Panc1 (cell line): ENCODE data around the gene TP53BP1. TPM values are rescaled to one million over a fixed set of nuclear protein-coding genes. Genes with fewer than 3 reads are reported as not detected.

Source experiments
- ATAC-seq: fragments of 200-7000 bp; cut with Tn5 transposase; 2 replicates; pipeline ENCODE4 v1.9.1; 2020; ENCODE audit warnings: mild to moderate bottlenecking, moderate library complexity
- BruUV-seq: library from RNA; stranded (reverse); fragments of 400-500 nt; replicated peaks from 2 replicates; lab custom pipeline; 2021; lab: Mats Ljungman, UMichigan
- CTCF ChIA-PET: fragments of 300-600 bp; sonication (Branson Sonifier 250); formaldehyde crosslinking; loops from one replicate; lab custom pipeline; 2022; ENCODE audit warnings: antibody characterized with exemption; lab: Charles Lee
- POLR2A ChIA-PET: fragments of 300-600 bp; sonication (Branson Sonifier 250); formaldehyde crosslinking; loops from one replicate; lab custom pipeline; 2022; ENCODE audit warnings: antibody characterized with exemption; lab: Charles Lee
- DNase-seq: peaks from one replicate; pipeline ENCODE4 v3.0.0-alpha.2; 2010; ENCODE audit warnings: low read depth, low spot score
- H3K27ac ChIP-seq: 2 replicates; pipeline ENCODE4 v1.5.1; 2011; ENCODE audit warnings: mild to moderate bottlenecking, low read length, inconsistent platforms
- H3K27me3 ChIP-seq: fragments of 200-500 bp; sonication (Bioruptor generic); 2 replicates; pipeline ENCODE4 v1.6.0; 2014; ENCODE audit warnings: low read length, inconsistent platforms; ENCODE audit not compliant: control insufficient read depth, insufficient read depth
- H3K36me3 ChIP-seq: fragments of 200-500 bp; sonication (Bioruptor generic); 2 replicates; pipeline ENCODE4 v1.5.1; 2014; ENCODE audit warnings: inconsistent platforms, mild to moderate bottlenecking, low read length, moderate library complexity; ENCODE audit not compliant: control insufficient read depth, insufficient read depth
- H3K4me1 ChIP-seq: 2 replicates; pipeline ENCODE4 v1.5.1; 2011; ENCODE audit warnings: inconsistent platforms, mild to moderate bottlenecking, low read length, moderate library complexity; ENCODE audit not compliant: control insufficient read depth, insufficient read depth
- H3K4me3 ChIP-seq, 2 experiments: 2 replicates each; pipeline ENCODE4 v1.5.1; 2011 to 2012; ENCODE audit warnings: low read depth in 2 of 2, low read length in 2 of 2, mild to moderate bottlenecking in 2 of 2, inconsistent platforms in 1 of 2, moderate library complexity in 1 of 2
- H3K9me3 ChIP-seq: fragments of 200-500 bp; sonication (Bioruptor generic); 2 replicates; pipeline ENCODE4 v1.5.1; 2014; ENCODE audit warnings: low read depth, mild to moderate bottlenecking, inconsistent platforms, low read length, moderate library complexity; ENCODE audit not compliant: control insufficient read depth, insufficient read depth
- CTCF ChIP-seq: fragments of 450-650 bp; IDR thresholded peaks from 2 replicates; pipeline ENCODE4 v1.5.1; 2017; ENCODE audit warnings: mild to moderate bottlenecking
- POLR2AphosphoS5 ChIP-seq: IDR thresholded peaks from 2 replicates; pipeline ENCODE4 v1.6.1; 2012; ENCODE audit warnings: mild to moderate bottlenecking, low read depth, low read length, moderate library complexity
- REST ChIP-seq, 2 experiments: IDR thresholded peaks; 2 replicates each; pipeline ENCODE4 v1.6.1; 2011 to 2012; ENCODE audit warnings: low read depth in 2 of 2, control low read depth in 1 of 2, low read length in 1 of 2, mild to moderate bottlenecking in 1 of 2, moderate library complexity in 1 of 2; ENCODE audit not compliant: insufficient read depth in 1 of 2
- SIN3A ChIP-seq: IDR thresholded peaks from 2 replicates; pipeline ENCODE4 v1.6.1; 2012; ENCODE audit warnings: low read depth, mild to moderate bottlenecking, low read length, moderate library complexity, borderline replicate concordance; ENCODE audit not compliant: insufficient read depth
- TCF7L2 ChIP-seq: IDR thresholded peaks from 2 replicates; pipeline ENCODE4 v1.6.1; 2011; ENCODE audit warnings: mild to moderate bottlenecking, low read depth, low read length, inconsistent platforms
- in situ Hi-C: cut with HindIII; loops from 2 replicates; pipeline ENCODE4 v1.10.0; 2016; ENCODE audit warnings: low sequenced_read_pairs, low pct_unique_long_range_greater_than_20kb
- intact Hi-C: fragments of 100-400 bp; cut with micrococcal nuclease; formaldehyde crosslinking; loops from one replicate; pipeline ENCODE4 v1.10.0; 2022; ENCODE audit not compliant: unreplicated experiment
- total RNA-seq: library from RNA; stranded (reverse); gene quantifications from one replicate; pipeline ENCODE4 v1.2.1, GENCODE V29; 2021; ENCODE audit not compliant: unreplicated experiment

TP53BP1 gene
- total RNA-seq, 1 experiment from 2014 or later, result 80.3 TPM

- ChIA-PET CTCF (no interaction called here), POLR2A (no interaction called here)
- H3K9me3 ChIP-seq, result no peaks in the 10 kb centered on the region
- in situ Hi-C loops, result no loop called here
- no peak for TF ChIP-seq SIN3A
- no peak for TF ChIP-seq TCF7L2
- TF ChIP-seq REST (IDR thresholded peaks at IDR 0.05; ENCODE audit: insufficient read depth in 1 of 2, low read depth in 2 of 2, low read length in 1 of 2), result no peak
- no peak for TF ChIP-seq CTCF
- no peak for TF ChIP-seq POLR2AphosphoS5
- BruUV-seq, result no TSS peak
- intact Hi-C loops, result no loop called here
- ATAC-seq (no peak), DNase-seq (no peak)
- H3K27me3 ChIP-seq, result no peaks in the 10 kb centered on the region
- H3K4me1 ChIP-seq, result no peaks in the 10 kb centered on the region
- no peak overlapping the region for H3K4me3 ChIP-seq
- H3K27ac ChIP-seq, result no peak overlapping the region
- H3K36me3 ChIP-seq, result peaks cover 35% of the 10 kb centered on the region
Measured at GRCh38 chr15:43469867-43470266, 23.1 kb downstream of the TP53BP1 start.

- no peak overlapping the region for H3K27ac ChIP-seq
- TF ChIP-seq TCF7L2 (no peak), POLR2AphosphoS5 (no peak), REST (IDR thresholded peaks at IDR 0.05; ENCODE audit: insufficient read depth in 1 of 2, low read depth in 2 of 2, low read length in 1 of 2) (no peak), SIN3A (no peak), CTCF (no peak)
- DNase-seq, result no peak
- H3K27me3 ChIP-seq, result no peaks in the 10 kb centered on the region
- H3K4me1 ChIP-seq, result no peaks in the 10 kb centered on the region
- no peak for ATAC-seq
- peaks cover 16% of the 10 kb centered on the region for H3K36me3 ChIP-seq
- H3K4me3 ChIP-seq, result no peak overlapping the region
- POLR2A ChIA-PET, result no interaction called here
- intact Hi-C loops (no loop called here), in situ Hi-C loops (no loop called here)
- no peaks in the 10 kb centered on the region for H3K9me3 ChIP-seq
- CTCF ChIA-PET, result no interaction called here
- no TSS peak for BruUV-seq
Measured at GRCh38 chr15:43465100-43465499, 27.9 kb downstream of the TP53BP1 start.
